GM23248 (cell line): ENCODE results near the gene FBXL22.

Experiments used
- EZH2 ChIP-seq: fragments of 200-600 bp; sonication (generic); IDR thresholded peaks from 2 replicates; pipeline ENCODE4 v1.6.1; 2018; ENCODE audit warnings: antibody characterized with exemption, mild to moderate bottlenecking; ENCODE audit not compliant: insufficient read depth, poor library complexity, severe bottlenecking
- EZH2phosphoT487 ChIP-seq: fragments of 200-600 bp; sonication (generic); IDR thresholded peaks from 2 replicates; pipeline ENCODE4 v1.6.1; 2018; ENCODE audit warnings: antibody characterized with exemption, moderate library complexity, mild to moderate bottlenecking, low read depth; ENCODE audit not compliant: insufficient read depth

DNA sequence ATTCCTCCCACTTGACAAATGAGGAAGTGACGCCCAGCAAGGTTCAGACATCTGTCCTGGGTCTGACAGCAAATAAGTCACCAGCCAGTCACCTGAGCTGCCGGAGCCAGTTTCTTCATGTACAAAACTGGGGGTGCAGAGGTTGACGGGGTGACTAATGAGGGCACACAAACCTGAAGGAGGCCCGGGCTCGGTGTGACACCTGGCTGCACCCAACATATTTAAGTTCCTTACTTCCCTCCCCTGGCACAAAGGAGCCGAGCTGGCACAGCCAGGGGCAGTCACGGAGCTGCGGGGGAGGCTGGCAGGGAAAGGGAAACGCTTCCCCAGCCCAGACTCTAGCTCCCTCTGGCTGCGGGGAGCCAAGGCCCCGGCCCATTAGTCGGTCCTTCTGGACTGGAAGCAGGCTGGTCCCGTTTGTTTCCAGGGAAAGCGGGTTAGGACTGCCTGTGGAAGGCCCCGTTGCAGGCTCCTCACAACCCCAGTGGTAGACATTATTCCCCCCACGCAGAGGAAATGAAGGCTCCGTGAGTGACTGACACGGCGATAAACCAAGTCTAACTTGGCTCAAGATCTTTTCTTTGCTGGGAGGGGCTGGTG, 2.3 kb downstream of the FBXL22 start:
- TF ChIP-seq EZH2phosphoT487: no peak
- no peak for TF ChIP-seq EZH2
